WI38 (cell line): Measurements from ENCODE around the gene SLC35G2.
"Not testable (repeated sequence)": the region's sequence is repeated elsewhere in the genome, so short reads cannot be mapped to it uniquely, and the experiment has no call there.

Experiments
- H3K4me3 ChIP-seq: 2 replicates; pipeline ENCODE4 v1.5.1; 2011; ENCODE audit warnings: low read depth, mild to moderate bottlenecking, control low read depth, low read length
- TF ChIP-seq, protein P1 (sequence below): IDR thresholded peaks from 2 replicates; pipeline ENCODE4 v1.5.1; 2012; ENCODE audit warnings: low read depth, mild to moderate bottlenecking, control low read depth, low read length

The SLC35G2 gene

DNA sequence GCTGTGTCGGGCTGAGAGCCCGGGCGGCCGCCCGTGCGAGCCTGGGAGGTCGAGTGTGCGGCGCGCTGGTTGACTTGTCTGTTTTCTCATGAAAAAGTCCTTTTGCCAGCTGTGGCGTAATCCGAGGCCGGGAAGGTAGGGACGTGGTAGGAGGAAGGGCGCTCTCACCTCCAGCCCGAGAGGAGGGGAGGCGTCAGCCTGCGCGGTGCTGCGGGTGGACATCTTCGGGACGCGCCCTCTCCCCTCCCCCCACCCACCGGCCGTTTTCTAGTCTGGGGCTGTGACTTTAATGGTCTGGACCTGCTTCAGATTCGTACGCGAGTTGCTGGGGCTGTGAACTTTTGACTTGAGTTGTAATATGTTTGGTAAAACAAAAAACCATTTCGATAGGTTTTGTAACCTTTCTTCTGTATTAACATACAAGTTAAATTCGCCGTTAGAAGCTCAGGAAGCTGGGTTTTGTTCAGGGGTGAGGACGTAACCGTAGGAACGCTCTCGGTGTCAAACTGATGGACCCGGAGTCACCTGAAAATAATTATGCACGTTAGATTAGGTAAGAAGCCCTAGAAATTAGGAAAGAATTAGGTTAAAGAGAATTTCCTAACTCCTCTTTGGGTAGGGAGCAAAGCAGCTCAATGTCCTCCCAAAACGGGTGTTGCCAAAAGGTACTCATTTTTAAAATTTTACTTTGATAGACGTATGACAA is 43.8 kb downstream of the SLC35G2 start:
- peak overlapping the region; percentile 88 for H3K4me3 ChIP-seq
- TF ChIP-seq, protein P1, sequence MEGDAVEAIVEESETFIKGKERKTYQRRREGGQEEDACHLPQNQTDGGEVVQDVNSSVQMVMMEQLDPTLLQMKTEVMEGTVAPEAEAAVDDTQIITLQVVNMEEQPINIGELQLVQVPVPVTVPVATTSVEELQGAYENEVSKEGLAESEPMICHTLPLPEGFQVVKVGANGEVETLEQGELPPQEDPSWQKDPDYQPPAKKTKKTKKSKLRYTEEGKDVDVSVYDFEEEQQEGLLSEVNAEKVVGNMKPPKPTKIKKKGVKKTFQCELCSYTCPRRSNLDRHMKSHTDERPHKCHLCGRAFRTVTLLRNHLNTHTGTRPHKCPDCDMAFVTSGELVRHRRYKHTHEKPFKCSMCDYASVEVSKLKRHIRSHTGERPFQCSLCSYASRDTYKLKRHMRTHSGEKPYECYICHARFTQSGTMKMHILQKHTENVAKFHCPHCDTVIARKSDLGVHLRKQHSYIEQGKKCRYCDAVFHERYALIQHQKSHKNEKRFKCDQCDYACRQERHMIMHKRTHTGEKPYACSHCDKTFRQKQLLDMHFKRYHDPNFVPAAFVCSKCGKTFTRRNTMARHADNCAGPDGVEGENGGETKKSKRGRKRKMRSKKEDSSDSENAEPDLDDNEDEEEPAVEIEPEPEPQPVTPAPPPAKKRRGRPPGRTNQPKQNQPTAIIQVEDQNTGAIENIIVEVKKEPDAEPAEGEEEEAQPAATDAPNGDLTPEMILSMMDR = no peak

DNA sequence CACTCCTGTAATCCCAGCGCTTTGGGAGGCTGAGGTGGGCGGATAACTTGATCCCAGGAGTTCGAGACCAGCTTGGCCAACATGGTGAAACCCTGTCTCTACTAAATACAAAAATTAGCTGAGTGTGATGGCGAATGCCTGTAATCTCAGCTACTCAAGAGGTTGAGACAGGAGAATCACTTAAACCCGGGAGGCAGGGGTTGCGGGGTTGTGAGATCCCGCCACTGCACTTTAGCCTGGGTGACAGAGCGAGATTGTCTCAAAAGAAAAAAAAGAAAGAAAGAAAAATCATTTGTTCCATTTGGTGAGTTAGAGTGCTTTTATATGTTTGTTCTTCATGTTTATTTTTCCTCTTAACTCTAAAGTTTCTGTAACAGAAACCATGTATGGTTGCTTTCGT is 50.4 kb downstream of the SLC35G2 start:
- TF ChIP-seq, protein P1 = no peak

DNA sequence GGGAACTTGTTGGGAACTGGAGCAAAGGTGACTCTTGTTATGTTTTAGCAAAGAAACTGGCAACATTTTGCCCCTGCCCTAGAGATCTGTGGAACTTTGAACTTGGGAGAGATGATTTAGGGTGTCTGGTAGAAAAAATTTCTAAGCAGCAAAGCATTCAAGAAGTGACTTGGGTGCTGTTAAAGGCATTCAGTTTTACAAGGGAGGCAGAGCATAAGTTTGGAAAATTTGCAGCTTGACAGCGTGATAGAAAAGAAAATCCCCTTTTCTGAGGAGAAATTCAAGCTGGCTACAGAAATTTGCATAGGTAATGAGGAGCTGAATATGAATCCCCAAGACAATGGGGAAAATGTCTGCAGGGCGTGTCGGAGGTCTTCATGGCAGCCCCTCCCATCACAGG is 53.3 kb downstream of the SLC35G2 start:
- not testable (repeated sequence) for H3K4me3 ChIP-seq

More for the DNA sequence above, 50.4 kb downstream of the SLC35G2 start:
- H3K4me3 ChIP-seq = no peak overlapping the region

GRCh38 chr3:136879510-136879909 is 60.6 kb downstream of the SLC35G2 start:
- not testable (repeated sequence) for H3K4me3 ChIP-seq

- TF ChIP-seq, protein P1 = no peak
Measured at GRCh38 chr3:136882571-136882970, 63.6 kb downstream of the SLC35G2 start.

DNA sequence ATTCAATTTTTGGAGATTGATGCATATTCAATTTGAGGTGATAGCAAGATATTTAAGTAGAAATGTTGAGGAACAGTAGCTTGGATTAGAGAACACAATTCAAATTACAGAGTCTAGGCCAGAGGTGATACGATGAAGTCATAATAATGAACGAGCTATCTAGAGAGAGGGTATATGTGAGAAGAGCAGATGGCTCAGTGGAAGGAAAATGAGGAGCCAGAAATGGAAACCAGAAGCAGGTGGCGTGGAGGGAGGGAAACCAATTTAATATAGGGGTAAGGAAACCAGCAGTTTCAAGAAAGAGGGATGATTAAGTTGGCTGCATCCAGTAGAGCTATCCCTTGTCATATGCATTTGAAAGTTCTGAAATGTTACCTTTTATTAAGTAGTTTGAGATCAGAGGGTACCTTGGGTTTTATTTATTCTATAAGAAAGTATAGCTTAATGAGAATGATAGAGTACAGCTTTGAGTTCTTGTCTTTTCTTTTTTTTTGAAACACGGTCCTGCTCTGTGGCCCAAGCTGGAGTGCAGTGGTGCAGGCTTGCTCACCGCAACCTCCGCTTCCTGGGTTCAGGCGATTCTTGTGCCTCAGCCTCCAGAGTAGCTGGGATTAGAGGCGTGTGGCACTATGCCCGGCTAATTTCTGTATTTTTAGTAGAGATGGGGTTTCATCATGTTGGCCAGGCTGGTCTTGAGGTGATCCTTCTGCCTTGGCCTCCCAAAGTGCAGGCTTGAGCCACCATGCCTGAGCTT is 65.2 kb downstream of the SLC35G2 start:
- TF ChIP-seq, protein P1 = no peak
- H3K4me3 ChIP-seq = no peak overlapping the region

More at GRCh38 chr3:136882571-136882970, 63.6 kb downstream of the SLC35G2 start:
- H3K4me3 ChIP-seq = no peak overlapping the region

DNA sequence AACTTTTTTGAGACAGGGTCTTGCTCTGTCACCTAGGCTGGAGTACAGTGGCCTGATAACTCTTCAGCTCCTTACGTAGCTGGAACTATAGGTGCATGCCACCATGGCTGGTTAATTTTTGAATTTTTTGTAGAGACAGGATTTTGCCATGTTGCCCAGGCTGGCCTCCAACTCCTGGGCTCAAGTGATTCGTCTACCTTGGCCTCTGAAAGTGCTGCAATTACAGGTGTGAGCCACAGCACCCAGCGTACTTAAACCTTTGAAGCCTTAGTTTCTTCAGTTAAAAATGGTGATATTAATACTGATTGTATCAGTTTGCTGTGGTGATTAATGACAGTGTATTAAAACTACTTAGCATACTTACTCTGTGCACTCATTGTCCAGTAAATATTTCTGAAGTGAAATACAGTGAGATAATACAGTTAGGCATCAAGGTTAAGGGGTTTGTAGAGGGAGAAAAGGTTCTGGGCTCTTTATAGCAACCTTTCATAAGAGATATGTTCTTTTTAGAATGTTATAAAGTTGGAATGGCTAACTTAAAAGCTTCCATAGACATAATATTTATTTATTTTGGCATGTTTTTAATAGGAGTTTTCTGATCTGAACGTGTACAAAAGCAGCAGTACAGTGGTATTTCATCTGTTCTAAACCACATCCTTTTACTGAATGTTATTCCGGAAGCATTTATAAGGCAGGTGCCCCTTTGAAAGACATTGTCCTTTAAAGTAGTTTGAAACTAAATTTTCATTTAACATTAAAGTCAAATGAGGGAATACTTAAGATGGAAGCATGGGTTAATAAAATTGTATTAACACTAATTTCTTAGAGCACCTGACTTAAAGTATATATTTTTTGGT is 66.7 kb downstream of the SLC35G2 start:
- H3K4me3 ChIP-seq = no peak overlapping the region
- TF ChIP-seq, protein P1 = no peak

- H3K4me3 ChIP-seq = no peak overlapping the region
- TF ChIP-seq, protein P1 = no peak
Measured at GRCh38 chr3:136889947-136890346, 71.0 kb downstream of the SLC35G2 start.
